Transverse colon (tissue), 4 donors: Measurements from ENCODE around the gene NEDD4L. TPM values are rescaled to one million over a fixed set of nuclear protein-coding genes. Genes with fewer than 3 reads are reported as not detected.

Experiments used
- DNase-seq: peaks from one replicate; pipeline ENCODE4 v3.0.0-alpha.2; 2019
- H3K27ac ChIP-seq, 4 donors: fragments of 200-600 bp; sonication (generic); 2 replicates each; pipeline ENCODE4 v1.5.1; 2016 to 2018; ENCODE audit warnings: inconsistent platforms in 4 of 4
- H3K27me3 ChIP-seq: fragments of 200-600 bp; sonication (generic); 2 replicates; pipeline ENCODE4 v1.5.1; 2017; ENCODE audit warnings: inconsistent platforms
- H3K36me3 ChIP-seq, 4 donors: fragments of 200-600 bp; sonication (generic); 2 replicates each; pipeline ENCODE4 v1.5.1; 2017 to 2019; ENCODE audit warnings: inconsistent platforms in 4 of 4
- H3K4me1 ChIP-seq, 4 donors: fragments of 200-600 bp; sonication (generic); 2 replicates each; pipeline ENCODE4 v1.5.1; 2017 to 2020; ENCODE audit warnings: inconsistent platforms in 4 of 4
- H3K4me3 ChIP-seq, 4 donors: fragments of 200-600 bp; sonication (generic); 1 replicate in 1 of 4; 2 replicates in 3 of 4; pipeline versions ENCODE4 v1.5.1 to v1.6.1; 2017 to 2019; ENCODE audit warnings: inconsistent platforms in 4 of 4
- H3K9me3 ChIP-seq, 2 donors: fragments of 200-600 bp; sonication (generic); 2 replicates each; pipeline ENCODE4 v1.5.1; 2017 to 2019; ENCODE audit warnings: inconsistent platforms in 2 of 2
- EP300 ChIP-seq: sonication (generic); formaldehyde crosslinking; IDR thresholded peaks from one replicate; pipeline ENCODE4 v1.6.1; 2017; ENCODE audit warnings: antibody characterized with exemption, low read depth
- POLR2A ChIP-seq: fragments of 450-650 bp; IDR thresholded peaks from one replicate; pipeline ENCODE4 v1.6.1; 2016; ENCODE audit warnings: antibody characterized with exemption, mild to moderate bottlenecking, moderate library complexity
- POLR2AphosphoS5 ChIP-seq, 3 donors: sonication (generic); formaldehyde crosslinking; IDR thresholded peaks; one replicate each; pipeline ENCODE4 v1.6.1; 2016; ENCODE audit warnings: antibody characterized with exemption in 3 of 3
- WGBS, 2 donors: methylation state at CpG; one replicate each; pipeline ENCODE4 v1.1.5; 2018; ENCODE audit warnings: low coverage in 1 of 2; 5-methylcytosine and 5-hydroxymethylcytosine counted together
- in situ Hi-C, 4 donors: fragments of 200-750 bp; cut with MboI; loops; one replicate each; pipeline versions ENCODE4 v1.15.0 to v1.15.1; 2017; ENCODE audit warnings: low sequenced_read_pairs in 3 of 4, low pct_ligation_motif_present in 1 of 4, low pct_unique_long_range_greater_than_20kb in 1 of 4
- intact Hi-C: fragments of 100-400 bp; cut with DNase I; formaldehyde crosslinking; loops from one replicate; pipeline ENCODE4 v1.15.1; 2023; ENCODE audit warnings: low total_unique reads
- total RNA-seq, 4 donors: library from RNA; depleted of rRNA; stranded (reverse); fragments of >200 nt; gene quantifications; one replicate each; pipeline ENCODE4 v1.1.0, GENCODE V29; 2016
- TF ChIP-seq, protein P1 (sequence below), 5 experiments: fragments of 200-600 bp in 3 of 5; fragments of 450-650 bp in 2 of 5; sonication (generic) in 3 of 5; IDR thresholded peaks; 1 replicate in 2 of 5; 2 replicates in 3 of 5; pipeline ENCODE4 v1.5.1; 2016 to 2017; ENCODE audit warnings: antibody characterized with exemption in 5 of 5, inconsistent platforms in 3 of 5, mild to moderate bottlenecking in 2 of 5, moderate library complexity in 1 of 5

NEDD4L gene
- total RNA-seq, 4 donors from 2014 or later, result 217 to 773 (median 305) TPM

DNA sequence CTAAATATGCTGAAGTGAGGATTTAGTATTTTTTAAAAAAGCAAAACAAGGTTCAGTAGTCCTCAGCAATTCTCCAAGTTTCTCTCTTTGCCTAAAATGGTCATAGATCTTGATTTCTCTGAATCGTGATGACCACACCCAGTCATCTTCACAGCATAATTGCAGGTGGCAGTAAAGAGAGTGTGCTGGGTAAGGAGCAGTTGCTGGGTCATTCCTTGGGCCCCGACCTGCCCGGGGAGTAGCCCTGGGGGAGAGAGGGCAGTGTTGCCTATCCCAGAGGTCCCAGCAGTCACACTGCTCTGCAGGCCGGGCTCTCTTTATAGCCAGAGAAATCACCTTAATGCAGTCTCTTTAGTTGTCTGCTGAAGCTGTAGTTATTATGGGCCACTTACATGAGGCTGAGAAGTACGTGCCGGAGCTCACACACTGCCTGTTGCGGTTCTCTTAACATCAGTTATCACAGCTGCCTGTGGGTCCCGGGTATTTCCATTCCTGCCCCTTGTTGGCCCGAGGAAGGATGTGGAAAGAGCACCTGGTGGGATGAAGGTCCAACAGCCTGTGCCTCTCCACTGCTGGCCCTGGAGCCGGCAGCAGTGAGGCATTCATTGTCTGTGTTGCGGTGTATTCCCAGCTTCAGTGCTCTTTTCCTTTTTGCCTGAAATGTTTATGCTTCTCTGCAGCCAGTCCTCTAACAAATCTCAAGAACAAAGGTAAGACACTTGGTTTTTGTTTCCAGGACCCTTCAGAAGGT lies 354.8 kb downstream of the NEDD4L start:
- in situ Hi-C loops, result loop anchor here in 1 of 4 donors (25.0 kb wide), 1 partner anchor 663 kb away; no protein-coding TSS in a partner anchor
- intact Hi-C loops, result no loop called here
- peaks cover 6 to 31% (median 10%) of the 10 kb centered on the region in 4 donors for H3K4me1 ChIP-seq

DNA sequence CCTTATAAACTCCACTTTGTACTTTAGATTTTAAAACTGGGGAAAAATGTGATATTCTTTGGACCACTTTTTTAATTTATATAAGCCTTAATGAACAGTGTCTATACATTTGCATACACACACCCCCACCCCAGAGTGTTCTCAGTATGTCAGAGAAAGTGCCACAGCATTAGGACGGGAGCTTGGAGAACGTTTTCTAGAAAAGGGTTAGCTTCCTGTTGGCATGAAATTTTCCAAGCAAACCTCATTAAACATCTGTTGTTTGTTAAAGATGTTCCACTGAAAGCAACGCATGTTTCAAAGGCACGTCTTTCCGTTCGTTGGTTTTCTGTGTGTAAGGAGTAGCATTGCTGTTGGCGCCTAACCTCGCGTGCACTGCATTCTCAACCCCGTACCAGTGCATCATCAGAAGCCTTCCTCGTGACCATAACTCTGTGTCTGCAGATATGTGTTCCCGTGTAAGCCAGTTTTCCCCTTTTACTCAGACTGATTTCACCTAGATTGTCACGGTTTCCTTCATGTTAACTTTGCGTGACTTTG lies 356.4 kb downstream of the NEDD4L start:
- in situ Hi-C loops, result loop anchor here in 2 of 4 donors (10.0 to 25.0 kb wide), 2 partner anchors 84 to 362 kb away; no protein-coding TSS in a partner anchor
- WGBS, 2 donors, result 62 to 66% methylated on average over 13 to 14 of the region's 14 CpGs
- TF ChIP-seq POLR2AphosphoS5 (IDR thresholded peaks at IDR 0.05) (no peak), EP300 (no peak), POLR2A (no peak)
- TF ChIP-seq, protein P1, sequence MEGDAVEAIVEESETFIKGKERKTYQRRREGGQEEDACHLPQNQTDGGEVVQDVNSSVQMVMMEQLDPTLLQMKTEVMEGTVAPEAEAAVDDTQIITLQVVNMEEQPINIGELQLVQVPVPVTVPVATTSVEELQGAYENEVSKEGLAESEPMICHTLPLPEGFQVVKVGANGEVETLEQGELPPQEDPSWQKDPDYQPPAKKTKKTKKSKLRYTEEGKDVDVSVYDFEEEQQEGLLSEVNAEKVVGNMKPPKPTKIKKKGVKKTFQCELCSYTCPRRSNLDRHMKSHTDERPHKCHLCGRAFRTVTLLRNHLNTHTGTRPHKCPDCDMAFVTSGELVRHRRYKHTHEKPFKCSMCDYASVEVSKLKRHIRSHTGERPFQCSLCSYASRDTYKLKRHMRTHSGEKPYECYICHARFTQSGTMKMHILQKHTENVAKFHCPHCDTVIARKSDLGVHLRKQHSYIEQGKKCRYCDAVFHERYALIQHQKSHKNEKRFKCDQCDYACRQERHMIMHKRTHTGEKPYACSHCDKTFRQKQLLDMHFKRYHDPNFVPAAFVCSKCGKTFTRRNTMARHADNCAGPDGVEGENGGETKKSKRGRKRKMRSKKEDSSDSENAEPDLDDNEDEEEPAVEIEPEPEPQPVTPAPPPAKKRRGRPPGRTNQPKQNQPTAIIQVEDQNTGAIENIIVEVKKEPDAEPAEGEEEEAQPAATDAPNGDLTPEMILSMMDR (IDR thresholded peaks at IDR 0.05), result no peak
- no peak overlapping the region for H3K27ac ChIP-seq
- intact Hi-C loops, result no loop called here
- H3K9me3 ChIP-seq, result no peaks in the 10 kb centered on the region
- no peak for DNase-seq
- no peak overlapping the region for H3K4me3 ChIP-seq
- no peaks in the 10 kb centered on the region for H3K27me3 ChIP-seq
- H3K36me3 ChIP-seq, result peaks cover 0 to 13% (median 3%) of the 10 kb centered on the region in 4 donors
- H3K4me1 ChIP-seq, result peaks cover 6 to 26% (median 10%) of the 10 kb centered on the region in 4 donors

More for the DNA sequence above, 354.8 kb downstream of the NEDD4L start:
- no peak overlapping the region for H3K27ac ChIP-seq
- no peak overlapping the region for H3K4me3 ChIP-seq
- no peaks in the 10 kb centered on the region for H3K9me3 ChIP-seq
- no peaks in the 10 kb centered on the region for H3K27me3 ChIP-seq
- TF ChIP-seq POLR2A (no peak), POLR2AphosphoS5 (IDR thresholded peaks at IDR 0.05) (no peak), EP300 (no peak)
- TF ChIP-seq, protein P1 (IDR thresholded peaks at IDR 0.05), result no peak
- 40 to 72% methylated on average over 1 to 11 of the region's 11 CpGs for WGBS, 2 donors
- H3K36me3 ChIP-seq, result peaks cover 0 to 20% (median 3%) of the 10 kb centered on the region in 4 donors
- peak; percentile 46 for DNase-seq

DNA sequence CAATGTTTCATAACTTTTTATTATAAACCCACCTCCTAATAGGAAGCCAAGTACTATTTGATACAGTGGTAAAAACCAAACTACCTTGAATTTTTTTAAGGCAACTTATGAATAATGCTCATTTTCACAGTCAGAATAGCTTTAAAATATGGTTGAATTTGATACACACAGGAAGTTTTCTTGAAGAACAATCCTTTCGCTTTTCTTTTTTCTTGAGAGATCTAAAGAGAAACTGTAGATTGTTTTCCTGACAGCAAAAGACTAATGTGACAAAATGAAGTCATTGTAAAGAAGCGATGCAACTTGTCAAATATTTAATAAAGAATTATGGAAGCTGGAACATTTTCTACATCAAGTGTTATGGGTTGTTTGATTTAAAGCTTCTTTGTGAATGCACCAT lies 357.2 kb downstream of the NEDD4L start:
- TF ChIP-seq, protein P1 (IDR thresholded peaks at IDR 0.05), result no peak
- no peak for TF ChIP-seq EP300
- no peak for TF ChIP-seq POLR2AphosphoS5 (IDR thresholded peaks at IDR 0.05)
- TF ChIP-seq POLR2A, result no peak
- H3K27ac ChIP-seq, result no peak overlapping the region
- no peaks in the 10 kb centered on the region for H3K9me3 ChIP-seq
- H3K27me3 ChIP-seq, result no peaks in the 10 kb centered on the region
- WGBS, 2 donors, result 68 to 76% methylated on average over 2 of the region's 2 CpGs
- intact Hi-C loops (no loop called here), in situ Hi-C loops (loop anchor here in 2 of 4 donors (10.0 to 25.0 kb wide), 2 partner anchors 84 to 361 kb away; no protein-coding TSS in a partner anchor)
- H3K4me3 ChIP-seq, result no peak overlapping the region
- peaks cover 0 to 7% (median 3%) of the 10 kb centered on the region in 4 donors for H3K36me3 ChIP-seq
- DNase-seq, result no peak
- H3K4me1 ChIP-seq, result peaks cover 6 to 26% (median 10%) of the 10 kb centered on the region in 4 donors

DNA sequence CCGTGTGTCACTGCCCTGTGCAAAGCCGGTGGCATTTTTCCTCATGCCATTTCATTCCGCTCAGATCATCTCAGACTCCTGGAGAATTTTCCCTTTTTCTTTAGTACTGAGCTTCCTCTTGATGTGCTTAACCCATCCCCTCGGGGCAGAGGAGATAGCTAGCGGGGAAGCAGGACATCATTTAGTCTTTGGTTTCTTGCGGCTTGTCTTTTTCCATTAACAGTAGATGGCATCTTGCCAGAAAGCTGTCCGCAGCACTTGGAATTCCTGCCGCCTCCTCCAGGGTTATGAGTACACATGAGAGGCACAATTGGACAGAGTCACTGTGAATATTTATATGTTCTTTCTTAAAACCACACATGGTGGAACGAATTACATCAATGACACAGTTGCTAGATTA lies 358.2 kb downstream of the NEDD4L start:
- Histone ChIP-seq H3K9me3 (no peaks in the 10 kb centered on the region), H3K27ac (peak overlapping the region in 1 of 4 donors; percentile 22), H3K27me3 (no peaks in the 10 kb centered on the region), H3K4me3 (no peak overlapping the region), H3K4me1 (peaks cover 6 to 26% (median 10%) of the 10 kb centered on the region in 4 donors), H3K36me3 (no peaks in the 10 kb centered on the region)
- 18 to 51% methylated on average over 4 to 9 of the region's 9 CpGs for WGBS, 2 donors
- in situ Hi-C loops (loop anchor here in 2 of 4 donors (10.0 to 25.0 kb wide), 2 partner anchors 83 to 360 kb away; no protein-coding TSS in a partner anchor), intact Hi-C loops (no loop called here)
- DNase-seq, result no peak
- no peak for TF ChIP-seq EP300
- TF ChIP-seq POLR2AphosphoS5 (IDR thresholded peaks at IDR 0.05), result peak in 1 of 3 donors; percentile 14
- no peak for TF ChIP-seq POLR2A
- TF ChIP-seq, protein P1 (IDR thresholded peaks at IDR 0.05), result peak in 3 of 5 experiments; percentile 6 to 37 (median 26)
